HEK293 (cell line): ENCODE results near the gene CD300E.

Experiments used
- CTCF ChIP-seq: fragments of 450-650 bp; formaldehyde crosslinking; IDR thresholded peaks from 2 replicates; pipeline ENCODE4 v1.5.1; 2016; ENCODE audit warnings: missing biosample characterization, missing genetic modification characterization
- KLF8 ChIP-seq: fragments of 450-650 bp; formaldehyde crosslinking; IDR thresholded peaks from 2 replicates; pipeline ENCODE4 v1.5.1; 2016; ENCODE audit warnings: missing biosample characterization, missing genetic modification characterization
- MZF1 ChIP-seq: fragments of 450-650 bp; formaldehyde crosslinking; IDR thresholded peaks from 2 replicates; pipeline ENCODE4 v1.5.1; 2017; ENCODE audit warnings: missing biosample characterization, missing genetic modification characterization, borderline replicate concordance
- TRIM28 ChIP-seq: IDR thresholded peaks from 2 replicates; pipeline ENCODE4 v1.6.1; 2011; ENCODE audit warnings: low read length, control low read depth, borderline replicate concordance
- YY1 ChIP-seq: fragments of 450-650 bp; formaldehyde crosslinking; IDR thresholded peaks from 2 replicates; pipeline ENCODE4 v1.5.1; 2018; ENCODE audit warnings: missing biosample characterization, missing genetic modification characterization
- ZNF16 ChIP-seq: fragments of 450-650 bp; formaldehyde crosslinking; IDR thresholded peaks from 2 replicates; pipeline ENCODE4 v1.5.1; 2016; ENCODE audit warnings: low read depth, missing biosample characterization, missing genetic modification characterization
- ZNF501 ChIP-seq: fragments of 450-650 bp; formaldehyde crosslinking; IDR thresholded peaks from 2 replicates; pipeline ENCODE4 v1.5.1; 2016; ENCODE audit warnings: missing biosample characterization, missing genetic modification characterization
- ZNF747 ChIP-seq: fragments of 450-650 bp; formaldehyde crosslinking; IDR thresholded peaks from 2 replicates; pipeline ENCODE4 v1.5.1; 2016; ENCODE audit warnings: missing biosample characterization, missing genetic modification characterization

DNA sequence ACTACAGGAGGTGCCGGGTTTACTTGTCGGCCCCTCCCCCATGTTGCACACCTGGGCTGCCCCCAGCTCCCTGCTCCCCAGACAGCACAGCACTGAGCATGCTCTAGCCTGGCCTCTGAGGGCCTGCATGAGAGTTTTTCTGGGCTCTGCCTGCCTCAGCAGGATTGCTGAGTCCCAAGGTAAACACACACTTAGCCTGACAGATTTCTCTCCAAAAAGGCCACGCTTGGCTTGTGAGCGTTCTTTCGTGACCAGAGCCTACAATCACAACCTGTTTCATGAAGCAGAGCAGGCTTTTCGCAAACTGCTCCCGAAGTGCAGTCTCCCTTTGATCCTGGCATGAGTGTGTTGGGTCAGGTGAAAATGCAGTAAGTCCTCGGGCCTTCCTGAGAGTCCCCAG, 9.8 kb upstream of the CD300E start:
- TF ChIP-seq CTCF (tag by site-specific recombination) (no peak), ZNF501 (tag by site-specific recombination) (no peak), YY1 (tag by site-specific recombination) (no peak), ZNF747 (no peak), ZNF16 (tag by site-specific recombination) (no peak), MZF1 (no peak), TRIM28 (no peak), KLF8 (tag by site-specific recombination) (no peak)
